ENCODE data around the gene FANK1.

FANK1 gene, protein sequence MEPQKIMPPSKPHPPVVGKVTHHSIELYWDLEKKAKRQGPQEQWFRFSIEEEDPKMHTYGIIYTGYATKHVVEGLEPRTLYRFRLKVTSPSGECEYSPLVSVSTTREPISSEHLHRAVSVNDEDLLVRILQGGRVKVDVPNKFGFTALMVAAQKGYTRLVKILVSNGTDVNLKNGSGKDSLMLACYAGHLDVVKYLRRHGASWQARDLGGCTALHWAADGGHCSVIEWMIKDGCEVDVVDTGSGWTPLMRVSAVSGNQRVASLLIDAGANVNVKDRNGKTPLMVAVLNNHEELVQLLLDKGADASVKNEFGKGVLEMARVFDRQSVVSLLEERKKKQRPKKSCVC

DNA sequence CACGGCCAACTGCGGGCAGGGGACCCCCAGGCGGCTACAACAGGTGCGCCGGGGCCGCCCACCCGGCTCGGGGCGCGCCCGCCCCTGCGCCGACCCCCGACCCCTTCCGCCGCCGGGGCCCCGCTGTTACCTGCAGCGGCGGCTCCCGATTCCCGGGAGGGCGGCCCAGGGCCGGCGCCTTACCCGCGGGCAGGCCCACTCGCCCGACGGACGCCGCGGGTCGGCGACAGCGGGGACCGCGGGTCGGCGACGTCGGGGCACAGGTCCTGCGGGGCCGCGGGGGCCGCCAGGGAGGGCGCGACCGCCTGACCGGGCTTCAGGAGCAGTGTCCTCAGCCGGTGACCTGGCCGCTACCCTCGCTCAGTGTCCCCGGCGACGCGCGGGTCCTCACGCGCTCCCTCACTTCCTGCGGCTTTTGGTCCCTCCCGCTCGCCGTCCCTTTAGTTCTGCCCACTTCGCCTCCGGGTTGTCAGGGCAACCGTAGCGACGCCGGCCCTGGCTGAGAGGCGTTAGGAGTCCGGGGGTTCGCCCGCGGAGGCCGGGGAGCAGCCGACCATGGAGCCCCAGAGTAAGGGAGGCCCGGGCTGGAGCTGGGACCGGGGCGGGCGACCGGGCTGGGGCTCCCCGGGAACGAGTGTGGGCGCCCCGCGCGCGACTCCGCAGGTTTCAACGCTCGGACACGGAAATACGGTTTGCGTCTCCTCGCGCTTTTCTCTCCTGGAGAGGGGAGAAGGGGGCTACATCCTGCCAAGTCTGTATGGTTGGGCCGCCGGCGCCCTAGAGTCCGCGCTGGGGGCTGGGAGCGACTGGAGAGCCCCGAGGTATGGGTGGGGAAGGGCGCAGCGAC lies at the start of gene FANK1:
FANK1 (plus strand) TSS at position 477 of the 847 bp plus-strand sequence; CDS start at position 556, 79 bp downstream.
- ATAC-seq: peak; percentile 84

DNA sequence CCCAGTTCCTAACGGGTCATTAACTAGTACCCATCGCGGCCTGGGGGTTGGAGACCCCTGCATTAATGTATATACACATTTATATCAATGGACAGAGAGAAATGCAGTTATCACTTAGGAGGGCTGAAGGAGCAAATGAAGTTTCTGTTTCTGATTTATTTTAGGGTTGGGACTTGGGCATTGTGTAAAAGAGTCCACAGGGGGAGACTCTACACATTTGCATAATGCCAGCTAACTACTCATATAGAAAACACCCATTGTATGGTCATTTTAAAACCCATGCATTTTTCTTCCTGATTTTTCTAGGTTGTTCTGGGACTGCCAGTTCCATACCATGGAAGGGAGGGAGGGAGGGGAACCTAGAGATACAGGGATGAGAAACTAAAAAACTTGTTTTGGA lies 49.5 kb upstream of the FANK1 start:
- no peak for ATAC-seq

DNA sequence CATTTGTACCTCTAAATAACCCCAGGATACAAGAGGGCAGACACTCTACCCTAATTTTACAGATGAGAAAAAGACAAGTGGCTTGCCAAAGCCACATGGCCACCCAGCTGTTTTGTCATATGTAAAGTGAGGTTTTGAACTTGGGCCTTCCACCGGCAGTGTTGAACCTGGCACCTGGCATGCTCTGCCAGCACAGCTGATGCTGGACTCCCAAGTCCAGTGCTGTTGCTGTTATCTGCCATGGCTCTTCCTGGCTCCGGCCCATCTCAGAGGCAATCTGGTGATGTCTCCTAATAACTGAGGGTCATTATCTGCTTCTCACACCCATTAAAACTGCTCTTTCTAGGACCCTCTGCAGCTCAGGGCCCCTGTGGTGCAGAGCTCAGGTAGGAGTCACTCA lies 48.0 kb upstream of the FANK1 start:
- ATAC-seq: no peak

DNA sequence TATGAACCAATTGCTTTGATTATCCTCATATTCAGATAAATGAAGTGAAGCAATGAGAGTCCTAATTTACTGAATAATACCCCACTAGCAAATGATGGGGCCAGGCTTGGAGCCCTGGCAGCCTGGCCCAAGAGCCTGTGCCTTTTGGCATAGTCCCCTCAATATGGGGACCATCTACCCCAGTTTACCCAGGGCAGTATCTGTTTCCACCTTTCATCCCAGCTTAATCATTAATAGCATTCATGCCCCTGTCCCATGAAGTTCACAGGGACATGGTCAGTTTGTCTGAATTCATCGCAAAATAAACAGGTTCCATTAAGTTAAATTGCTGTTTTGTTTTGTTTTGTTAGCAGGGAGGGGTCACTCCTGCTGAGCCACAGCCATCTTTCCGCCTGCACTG lies 47.5 kb upstream of the FANK1 start:
- ATAC-seq: no peak

DNA sequence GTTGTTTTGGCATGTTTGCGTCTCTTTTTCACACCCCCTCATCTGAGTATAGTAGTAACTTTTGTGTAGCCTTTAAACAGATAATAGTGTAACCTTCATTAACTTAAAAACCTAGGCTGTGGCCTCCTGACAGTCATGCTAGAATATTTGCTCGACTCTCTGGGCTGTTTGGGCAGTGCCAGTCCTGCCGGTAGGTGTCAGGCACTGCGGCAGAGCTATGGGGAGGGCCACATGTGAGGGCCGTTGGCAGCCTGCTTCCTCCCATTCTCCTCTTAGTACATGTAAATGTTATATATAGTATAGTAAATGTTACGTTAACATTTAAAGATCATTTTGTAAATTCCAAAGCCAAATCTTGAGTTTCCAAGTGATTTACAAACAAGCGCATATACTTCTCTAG lies 46.9 kb upstream of the FANK1 start:
- no peak for ATAC-seq

DNA sequence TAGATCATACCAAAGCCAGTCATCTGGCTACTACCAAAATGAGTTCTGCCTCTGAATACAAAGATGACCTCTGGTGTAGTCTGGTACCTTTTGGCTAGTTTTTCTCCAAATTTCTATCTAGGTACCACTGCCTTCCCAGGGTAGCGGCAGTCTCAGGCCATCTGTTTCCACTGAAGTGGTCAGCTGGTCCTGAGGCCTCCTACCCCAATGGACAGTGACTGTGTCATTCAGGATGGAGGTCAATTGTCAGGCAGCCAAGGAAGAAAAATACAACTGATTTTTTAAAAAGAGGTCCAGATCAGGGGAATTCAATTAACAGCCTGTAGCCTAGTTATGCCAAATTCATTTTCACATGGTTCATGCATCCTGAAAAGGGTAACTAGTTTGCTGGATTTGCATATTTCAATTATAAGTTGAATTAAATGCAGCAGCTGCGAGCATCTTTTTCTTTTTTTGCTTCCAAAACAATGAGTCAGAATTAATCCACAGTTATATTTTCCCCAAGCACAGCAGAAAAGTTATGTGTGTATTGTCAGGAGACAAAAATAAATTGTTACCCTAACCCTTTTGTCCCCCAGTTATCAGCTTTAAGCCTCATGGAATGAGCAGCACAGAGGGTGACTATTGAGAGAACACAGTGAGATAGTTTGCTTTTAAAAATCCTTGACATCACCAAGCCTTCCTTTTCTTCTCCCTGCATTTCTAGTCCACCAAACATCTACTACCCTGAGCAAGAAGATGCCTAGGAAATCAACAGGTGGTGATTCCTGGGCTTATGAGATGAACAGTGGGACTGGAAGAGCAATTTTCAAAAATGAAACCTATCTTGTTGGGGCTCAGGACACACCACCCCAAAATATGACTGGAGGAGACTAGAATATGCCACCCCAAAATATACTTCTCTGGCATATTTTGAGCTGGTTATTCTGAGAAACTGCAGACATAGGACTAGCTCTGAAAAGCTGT lies 45.3 kb upstream of the FANK1 start:
- ATAC-seq: no peak

DNA sequence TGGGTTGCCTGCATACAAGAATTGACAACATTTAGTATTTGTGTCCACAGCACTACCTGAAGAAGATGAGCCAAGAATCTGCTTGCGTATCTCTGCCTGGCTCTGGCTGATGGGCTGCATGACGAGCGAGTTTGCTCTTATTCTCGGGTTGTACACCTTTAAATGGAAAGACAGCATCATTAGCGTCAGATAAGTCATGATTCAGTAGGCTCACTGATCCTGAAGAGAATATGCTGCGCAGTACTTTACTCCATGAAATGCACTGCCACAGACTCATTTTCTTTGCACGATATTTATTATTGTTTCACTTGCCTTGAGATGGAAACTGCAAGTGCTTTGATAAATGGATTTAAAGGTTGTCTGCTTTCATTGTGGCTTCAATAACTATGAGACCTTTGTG lies 43.9 kb upstream of the FANK1 start:
- no peak for ATAC-seq

DNA sequence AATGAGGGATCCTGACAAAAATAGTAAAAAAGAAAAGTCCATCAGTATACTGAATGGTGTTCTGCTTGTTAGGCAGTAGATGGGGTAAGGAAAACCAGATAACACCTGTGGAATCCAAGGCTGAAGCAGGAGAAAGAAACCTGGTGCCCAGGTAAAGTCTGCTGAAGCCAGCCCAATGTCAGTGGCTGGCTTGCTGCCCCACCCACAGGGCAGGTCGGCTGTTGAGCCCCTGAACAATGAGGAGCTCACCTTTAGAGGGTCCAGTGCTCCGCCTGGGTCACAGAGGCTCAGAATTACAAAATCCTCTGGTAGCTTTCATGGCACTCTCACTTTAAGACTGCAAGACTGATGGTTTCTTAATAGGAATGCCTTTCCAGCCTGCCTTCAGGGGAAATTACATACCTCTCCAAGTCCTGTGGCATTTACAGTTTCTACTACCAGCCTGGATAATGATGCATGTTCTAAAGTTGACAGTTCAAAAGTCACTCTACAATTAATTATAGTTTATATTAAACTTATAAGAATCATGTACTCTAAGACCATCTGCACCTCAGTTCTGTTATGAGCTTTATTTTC lies 39.1 kb upstream of the FANK1 start:
- ATAC-seq: no peak

DNA sequence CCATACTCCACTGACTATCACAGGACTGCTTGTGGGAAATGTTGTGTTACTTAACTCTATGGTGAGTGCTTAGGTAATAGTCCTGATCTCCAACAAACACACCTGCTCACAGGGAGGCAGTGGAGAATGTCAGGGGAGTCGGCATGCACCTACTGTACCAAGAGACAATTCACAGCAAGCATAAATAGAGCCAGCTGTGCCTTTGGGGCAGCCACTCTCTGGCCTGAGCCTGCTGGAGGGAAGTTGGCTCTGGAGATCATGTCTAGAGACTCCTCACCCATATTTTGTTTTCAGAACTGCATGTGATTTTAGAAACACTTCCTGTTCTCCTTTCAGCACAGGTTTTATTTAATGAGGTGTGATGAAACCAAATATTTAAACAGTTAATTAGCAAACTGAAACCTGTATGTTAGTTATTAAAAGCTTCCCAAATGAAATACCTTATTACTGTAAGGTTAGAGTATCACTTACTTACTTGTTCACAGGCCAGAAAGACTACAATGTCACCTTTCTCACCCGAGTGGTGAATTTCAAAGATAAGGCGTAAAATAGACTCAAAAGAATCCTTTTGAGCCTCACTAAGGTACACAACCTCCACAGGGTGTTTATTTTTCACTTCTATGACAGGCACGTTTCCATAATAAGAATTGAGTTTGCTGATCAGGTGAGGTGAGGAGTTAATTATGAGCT lies 37.1 kb upstream of the FANK1 start:
- ATAC-seq: no peak

DNA sequence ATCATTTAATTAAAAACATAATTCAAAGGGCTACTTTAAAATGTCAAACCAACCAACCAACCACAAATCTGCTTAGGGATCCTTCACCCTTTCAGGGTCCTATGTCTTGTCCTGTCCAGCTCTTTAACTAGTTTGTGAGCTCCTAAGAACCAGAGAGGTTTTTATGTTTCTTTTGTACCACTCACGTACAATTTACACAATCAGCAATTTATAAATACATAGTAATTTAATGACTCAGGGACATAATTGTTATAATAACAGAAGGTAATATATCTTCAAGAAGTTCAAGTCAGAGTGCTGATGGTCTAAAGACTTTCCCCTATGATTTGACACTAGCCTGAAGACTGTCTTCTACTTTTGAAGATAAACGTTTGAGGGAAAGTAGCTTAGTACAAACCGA lies 31.2 kb upstream of the FANK1 start:
- ATAC-seq: no peak

DNA sequence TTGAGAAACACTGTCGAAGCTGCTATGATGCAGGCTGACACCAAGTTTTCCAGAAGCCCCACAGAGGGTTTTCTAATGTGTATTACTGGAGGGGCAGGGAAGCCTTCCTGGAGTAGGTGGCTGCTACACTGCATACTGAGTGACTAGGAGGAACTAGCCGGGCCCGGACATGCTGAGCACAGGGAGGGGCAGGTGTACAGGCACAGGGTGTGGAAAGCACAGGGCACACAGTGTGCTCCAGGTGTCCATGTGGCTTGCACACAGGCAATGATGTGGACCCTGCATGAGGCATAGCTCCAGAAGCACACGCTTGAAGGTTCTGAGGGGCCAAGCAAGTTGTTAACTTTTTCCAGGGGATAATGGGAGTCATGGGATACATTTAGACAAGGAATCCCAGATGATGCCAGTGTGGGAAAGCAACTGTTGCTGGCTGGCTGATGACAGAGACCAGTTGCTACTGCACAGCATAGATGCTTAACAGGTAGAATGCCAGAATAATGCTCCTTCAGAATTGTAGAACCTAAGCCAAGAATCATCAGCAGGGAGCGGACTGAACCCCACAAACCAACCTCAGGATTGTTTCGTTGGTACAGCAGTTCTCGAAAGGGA lies 29.8 kb upstream of the FANK1 start:
- no peak for ATAC-seq

DNA sequence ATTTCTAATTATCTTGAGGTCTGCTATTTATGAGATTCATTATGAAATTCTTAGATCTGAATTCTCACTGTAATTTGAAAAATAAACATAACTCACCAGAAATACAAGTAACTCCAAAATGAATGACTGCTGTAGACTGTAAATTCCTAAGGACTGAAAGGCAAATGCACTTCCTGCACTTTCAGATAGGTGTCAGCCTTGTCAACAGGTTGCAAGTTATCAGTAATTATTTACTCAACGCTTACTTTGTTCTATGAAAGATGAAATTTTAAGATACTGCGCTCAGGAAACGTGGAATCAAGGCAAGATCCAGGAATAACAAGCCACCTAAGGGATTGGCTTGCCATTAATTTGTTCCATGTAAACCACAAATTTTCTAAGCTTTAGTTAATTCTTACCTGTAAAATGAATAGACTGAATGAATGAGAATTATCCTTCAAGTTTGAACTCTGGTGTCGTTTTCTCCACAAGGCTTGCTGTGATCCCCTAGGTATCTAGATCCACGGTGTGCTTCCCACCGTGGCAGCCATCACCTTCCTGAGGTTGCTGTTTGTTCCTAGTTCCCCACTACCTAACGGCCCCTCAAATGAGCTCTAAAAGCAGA lies 27.9 kb upstream of the FANK1 start:
- no peak for ATAC-seq

DNA sequence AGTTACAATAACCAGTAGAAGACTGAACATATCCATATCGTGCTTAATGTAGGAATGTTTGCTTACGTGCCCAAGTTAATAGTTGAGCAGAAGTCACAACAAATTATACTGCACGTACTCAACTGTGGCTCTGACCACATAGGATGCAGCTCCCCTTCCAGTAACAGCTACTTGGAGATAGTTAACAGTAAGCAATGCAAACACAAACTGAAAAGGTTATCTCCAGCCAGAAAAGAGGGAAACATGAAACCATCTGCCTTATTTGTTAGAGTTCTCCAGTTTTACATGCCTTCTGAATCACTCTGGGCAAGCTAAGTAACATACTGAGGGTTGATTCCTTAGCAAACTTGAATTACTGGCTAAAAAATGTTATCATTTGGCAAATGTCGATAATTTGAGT lies 25.0 kb upstream of the FANK1 start:
- ATAC-seq: no peak

DNA sequence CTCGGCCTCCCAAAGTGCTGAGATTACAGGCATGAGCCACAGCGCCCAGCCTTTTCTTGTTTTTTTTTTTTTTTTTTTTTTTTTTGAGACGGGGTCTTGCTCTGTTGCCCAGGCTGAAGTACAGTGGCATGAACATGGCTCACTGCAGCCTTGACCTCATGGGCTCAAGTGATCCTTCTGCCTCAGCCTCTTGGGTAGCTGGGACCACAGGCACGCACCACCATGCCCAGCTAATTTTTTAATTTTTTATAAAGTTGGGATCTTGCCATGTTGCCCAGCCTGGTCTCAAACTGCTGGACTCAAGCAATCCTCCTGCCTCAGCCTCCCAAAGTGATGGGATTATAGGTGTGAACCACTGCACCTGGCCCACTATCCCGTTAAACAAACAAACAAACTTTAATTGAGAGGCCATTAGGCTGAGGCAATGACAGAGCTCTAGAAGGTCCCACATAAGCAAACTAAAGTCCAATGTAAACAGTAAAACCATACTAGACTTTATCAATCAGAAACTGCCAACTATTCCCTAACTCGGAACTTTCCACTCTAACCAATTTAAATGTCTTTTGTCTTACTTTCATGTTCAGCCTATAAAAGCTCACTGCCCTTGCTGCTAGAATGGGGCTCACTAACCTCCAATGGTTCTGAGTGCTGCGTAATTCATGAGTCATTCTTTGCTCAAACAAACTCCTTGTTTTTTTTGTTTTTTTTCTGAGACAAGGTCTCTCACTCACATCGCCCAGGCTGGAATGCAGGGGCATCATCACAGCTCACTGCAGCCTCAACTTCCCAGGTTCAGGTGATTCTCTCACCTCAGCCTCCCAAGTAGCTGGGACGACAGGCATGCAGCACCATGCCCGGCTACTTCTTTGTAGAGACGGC lies 17.2 kb upstream of the FANK1 start:
- no peak for ATAC-seq

DNA sequence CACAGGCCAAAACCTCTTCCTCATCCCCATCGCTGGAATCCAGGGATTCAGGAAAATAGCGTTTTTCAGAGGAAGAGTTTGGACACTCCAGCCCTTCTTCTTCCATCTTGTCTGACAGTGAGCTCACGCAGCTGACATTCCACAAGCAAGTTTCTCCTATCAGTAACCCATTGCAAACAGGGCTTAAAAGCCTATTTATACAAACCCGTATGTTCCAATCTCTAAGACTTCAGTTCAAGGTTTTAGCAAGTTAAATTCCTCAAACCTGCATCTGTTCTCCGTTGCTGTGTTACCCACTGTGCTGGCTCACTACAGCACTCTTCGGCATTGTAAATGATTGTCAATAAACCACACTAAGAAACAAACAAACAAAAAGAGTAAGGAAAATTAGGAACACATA lies 15.6 kb upstream of the FANK1 start:
- no peak for ATAC-seq

DNA sequence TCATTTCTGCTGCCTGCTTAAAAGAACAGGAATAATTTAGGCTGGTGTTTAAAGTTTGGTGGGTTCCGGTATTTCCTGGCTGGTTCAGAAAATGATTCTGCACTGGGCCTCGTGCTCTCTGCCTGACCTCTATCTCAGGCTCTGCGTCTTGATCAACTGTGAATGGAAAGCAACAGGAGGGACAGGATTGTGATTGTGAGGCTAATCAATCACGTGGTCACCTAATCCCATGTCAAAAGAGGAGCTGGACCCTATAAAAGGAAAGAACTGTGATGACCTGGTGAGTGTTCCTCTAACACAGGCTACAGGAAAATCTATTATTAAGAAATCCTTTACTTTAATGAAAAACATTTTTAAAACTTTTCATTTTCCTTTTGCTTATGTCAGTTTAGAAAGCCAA lies 15.2 kb upstream of the FANK1 start, which contains the start of gene DHX32:
DHX32 (minus strand) TSS at position 101 of the 400 bp plus-strand sequence. CDS start 468 bp downstream, outside the sequence.
- no peak for ATAC-seq

DNA sequence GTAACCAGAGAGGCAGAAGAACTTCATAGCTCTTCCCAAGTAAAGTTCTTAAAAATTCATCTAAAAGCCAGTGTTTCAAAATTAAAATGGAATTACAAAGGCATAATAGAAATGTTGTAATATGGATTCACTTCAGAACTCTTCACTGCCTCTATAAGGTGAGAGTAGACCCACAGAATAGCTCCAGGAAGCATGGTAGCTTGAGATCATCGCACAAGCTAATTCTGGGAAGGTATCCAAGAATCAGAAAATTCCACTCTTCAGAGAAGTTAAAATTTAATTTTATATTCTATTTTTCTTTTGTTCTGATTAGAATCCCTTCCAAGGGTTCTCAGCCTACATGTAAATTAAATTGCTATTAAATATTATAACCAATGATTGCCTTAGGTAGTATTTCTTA lies 13.8 kb upstream of the FANK1 start:
- no peak for ATAC-seq

DNA sequence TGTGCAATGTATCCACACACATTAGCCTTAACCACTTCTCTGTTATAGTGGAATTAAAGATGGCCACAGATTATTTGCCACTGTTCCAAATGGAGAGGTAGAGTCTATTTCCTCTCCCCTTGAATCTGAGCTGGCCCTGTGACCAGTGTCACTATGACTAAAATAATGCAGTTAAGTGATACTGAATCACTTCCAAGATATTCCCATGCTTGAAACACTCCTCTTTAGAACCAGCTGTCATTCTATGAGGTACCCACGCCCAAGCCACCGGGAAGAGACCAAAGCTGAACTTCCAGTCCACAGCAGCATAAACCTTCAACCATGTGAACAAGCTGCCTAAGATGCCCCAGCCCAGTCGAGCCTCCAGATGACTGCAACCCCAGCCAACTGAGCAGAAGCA lies 13.2 kb upstream of the FANK1 start:
- no peak for ATAC-seq

DNA sequence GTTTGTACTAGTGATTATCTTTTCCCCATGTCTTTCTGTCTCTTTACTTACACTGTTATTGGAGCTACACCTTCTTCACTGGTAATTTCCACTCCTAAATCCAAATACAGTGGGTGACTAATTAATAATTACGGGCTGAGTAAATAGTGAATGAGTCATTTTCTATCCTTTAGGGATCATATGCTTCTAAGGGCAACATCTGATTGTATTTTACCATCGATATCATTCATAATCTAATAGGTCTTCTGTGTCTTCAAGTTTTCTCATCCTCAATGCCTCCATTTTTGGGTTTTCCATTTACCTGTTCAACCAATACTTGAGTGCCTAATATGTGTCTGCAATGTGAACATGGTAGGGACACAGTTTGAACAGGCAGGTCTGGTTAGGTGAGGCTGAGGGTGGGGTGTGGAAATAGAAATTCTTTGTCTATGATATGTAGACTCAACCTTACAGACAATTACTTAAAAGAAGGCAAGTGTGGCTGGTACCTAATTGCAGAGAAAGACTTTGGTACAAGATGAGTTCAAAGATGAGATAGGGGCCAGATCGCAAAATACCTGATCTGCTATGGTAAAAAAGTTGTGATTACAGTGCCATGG lies 9.4 kb upstream of the FANK1 start:
- no peak for ATAC-seq

Data from activated CD4-positive, CD25-positive, alpha-beta regulatory T cell treated with anti-CD3 and anti-CD28 coated beads, Interleukin-2, amount 50 U/mL, for 24 hours (primary cell).